Measurements from ENCODE around the gene OLIG2.

Gene OLIG2

GRCh38 chr21:33020558-33021100 is 5.1 kb upstream of the OLIG2 start:
- FAIRE-seq: no peak

GRCh38 chr21:33021150-33021549 is 4.6 kb upstream of the OLIG2 start:
- no peak for FAIRE-seq

- no peak for FAIRE-seq
Observed at GRCh38 chr21:33021667-33022066, 4.1 kb upstream of the OLIG2 start.

- no peak for FAIRE-seq
Observed at GRCh38 chr21:33022489-33022827, 3.3 kb upstream of the OLIG2 start.

GRCh38 chr21:33022828-33023573 is 2.7 kb upstream of the OLIG2 start:
- no peak for FAIRE-seq

GRCh38 chr21:33023574-33024200 is 2.0 kb upstream of the OLIG2 start:
- no peak for FAIRE-seq

GRCh38 chr21:33024201-33025103 is 1.3 kb upstream of the OLIG2 start:
- no peak for FAIRE-seq

GRCh38 chr21:33025106-33025488 is 638 bp upstream of the OLIG2 start:
- no peak for FAIRE-seq

- FAIRE-seq: no peak
Observed at GRCh38 chr21:33026443-33026858, 716 bp downstream of the OLIG2 start.

- FAIRE-seq: no peak
Observed at GRCh38 chr21:33026878-33027400, 1.2 kb downstream of the OLIG2 start.

GRCh38 chr21:33027401-33028286 is 1.9 kb downstream of the OLIG2 start:
- FAIRE-seq: no peak

- no peak for FAIRE-seq
Observed at GRCh38 chr21:33028287-33028670, 2.5 kb downstream of the OLIG2 start.

- no peak for FAIRE-seq
Observed at GRCh38 chr21:33028773-33029384, 3.1 kb downstream of the OLIG2 start.

GRCh38 chr21:33029385-33029921 is 3.7 kb downstream of the OLIG2 start:
- no peak for FAIRE-seq

GRCh38 chr21:33029975-33030461 is 4.3 kb downstream of the OLIG2 start:
- FAIRE-seq: no peak

GRCh38 chr21:33030633-33031032 is 4.9 kb downstream of the OLIG2 start:
- no peak for FAIRE-seq

- FAIRE-seq: no peak
Observed at GRCh38 chr21:33031152-33031911, 5.6 kb downstream of the OLIG2 start.

GRCh38 chr21:33032434-33033047 is 6.8 kb downstream of the OLIG2 start:
- no peak for FAIRE-seq

- FAIRE-seq: no peak
Observed at GRCh38 chr21:33033094-33033951, 7.6 kb downstream of the OLIG2 start.

Data from G401.6 (cell line).